HEK293 (cell line): ENCODE results near the gene BUD23.

Experiments used
- CTCF ChIA-PET: fragments of 350-600 bp; formaldehyde crosslinking; extraction: SDS; loops from one replicate; lab custom pipeline; 2021; ENCODE audit warnings: antibody characterized with exemption; lab: Yijun Ruan, JAX
- POLR2A ChIA-PET: fragments of 300-600 bp; formaldehyde crosslinking; extraction: SDS; loops from one replicate; lab custom pipeline; 2020; ENCODE audit warnings: antibody characterized with exemption, inconsistent platforms; lab: Yijun Ruan, JAX
- H3K27ac ChIP-seq: fragments of 200-500 bp; sonication (Bioruptor generic); 2 replicates; pipeline ENCODE4 v1.5.1; 2014; ENCODE audit warnings: low read depth, low read length, control low read depth, inconsistent platforms; ENCODE audit errors: extremely low read depth
- H3K36me3 ChIP-seq, 2 experiments: fragments of 200-500 bp in 1 of 2; sonication (Bioruptor generic) in 1 of 2; 1 replicate in 1 of 2; 2 replicates in 1 of 2; pipeline ENCODE4 v1.5.1; 2014 to 2017; ENCODE audit warnings: inconsistent platforms in 2 of 2, low read length in 2 of 2; ENCODE audit not compliant: control insufficient read depth in 2 of 2, insufficient read depth in 1 of 2
- H3K4me1 ChIP-seq: fragments of 200-500 bp; sonication (Bioruptor generic); 2 replicates; pipeline ENCODE4 v1.5.1; 2014; ENCODE audit warnings: mild to moderate bottlenecking, low read length, inconsistent platforms; ENCODE audit not compliant: control insufficient read depth, insufficient read depth
- H3K4me3 ChIP-seq: 2 replicates; pipeline ENCODE4 v1.5.1; 2011; ENCODE audit warnings: low read depth, mild to moderate bottlenecking, control low read depth, low read length, moderate library complexity
- H3K9me3 ChIP-seq: fragments of 200-500 bp; sonication (Bioruptor generic); 2 replicates; pipeline ENCODE4 v1.5.1; 2014; ENCODE audit warnings: low read depth, low read length, inconsistent platforms; ENCODE audit not compliant: control insufficient read depth, insufficient read depth
- BCL11A ChIP-seq: fragments of 450-650 bp; formaldehyde crosslinking; IDR thresholded peaks from 2 replicates; pipeline ENCODE4 v1.5.1; 2016; ENCODE audit warnings: low read depth, missing biosample characterization, missing genetic modification characterization
- KLF9 ChIP-seq: fragments of 450-650 bp; formaldehyde crosslinking; IDR thresholded peaks from 2 replicates; pipeline ENCODE4 v1.5.1; 2016; ENCODE audit warnings: missing biosample characterization, missing genetic modification characterization, low read depth
- SCRT1 ChIP-seq: fragments of 450-650 bp; formaldehyde crosslinking; IDR thresholded peaks from 2 replicates; pipeline ENCODE4 v1.5.1; 2016; ENCODE audit warnings: missing biosample characterization, missing genetic modification characterization, borderline replicate concordance
- SP7 ChIP-seq: fragments of 450-650 bp; formaldehyde crosslinking; IDR thresholded peaks from 2 replicates; pipeline ENCODE4 v1.5.1; 2016; ENCODE audit warnings: missing biosample characterization, missing genetic modification characterization
- WT1 ChIP-seq: fragments of 450-650 bp; formaldehyde crosslinking; IDR thresholded peaks from 2 replicates; pipeline ENCODE4 v1.5.1; 2016; ENCODE audit warnings: missing biosample characterization, missing genetic modification characterization
- ZBTB48 ChIP-seq: fragments of 450-650 bp; formaldehyde crosslinking; IDR thresholded peaks from 2 replicates; pipeline ENCODE4 v1.5.1; 2016; ENCODE audit warnings: missing biosample characterization, missing genetic modification characterization
- ZFHX2 ChIP-seq: fragments of 450-650 bp; formaldehyde crosslinking; conservative IDR thresholded peaks from 2 replicates; pipeline ENCODE4 v1.5.1; 2016; ENCODE audit warnings: missing biosample characterization, missing genetic modification characterization
- ZFP37 ChIP-seq: fragments of 450-650 bp; formaldehyde crosslinking; IDR thresholded peaks from 2 replicates; pipeline ENCODE4 v1.5.1; 2016; ENCODE audit warnings: missing biosample characterization, missing genetic modification characterization
- ZNF133 ChIP-seq: fragments of 450-650 bp; formaldehyde crosslinking; IDR thresholded peaks from 2 replicates; pipeline ENCODE4 v1.5.1; 2016; ENCODE audit warnings: missing biosample characterization, missing genetic modification characterization
- ZNF155 ChIP-seq: fragments of 450-650 bp; formaldehyde crosslinking; IDR thresholded peaks from 2 replicates; pipeline ENCODE4 v1.5.1; 2016; ENCODE audit warnings: missing biosample characterization, missing genetic modification characterization
- ZNF184 ChIP-seq: fragments of 450-650 bp; IDR thresholded peaks from 2 replicates; pipeline ENCODE4 v1.5.1; 2018; ENCODE audit warnings: missing biosample characterization, mild to moderate bottlenecking, missing genetic modification characterization
- ZNF221 ChIP-seq: fragments of 450-650 bp; formaldehyde crosslinking; IDR thresholded peaks from 2 replicates; pipeline ENCODE4 v1.5.1; 2017; ENCODE audit warnings: missing biosample characterization, missing genetic modification characterization, borderline replicate concordance
- ZNF266 ChIP-seq: fragments of 450-650 bp; formaldehyde crosslinking; IDR thresholded peaks from 2 replicates; pipeline ENCODE4 v1.5.1; 2016; ENCODE audit warnings: missing biosample characterization, missing genetic modification characterization, low read depth
- ZNF335 ChIP-seq: fragments of 450-650 bp; formaldehyde crosslinking; conservative IDR thresholded peaks from 2 replicates; pipeline ENCODE4 v1.5.1; 2016; ENCODE audit warnings: missing biosample characterization, missing genetic modification characterization
- ZNF350 ChIP-seq: fragments of 450-650 bp; formaldehyde crosslinking; IDR thresholded peaks from 2 replicates; pipeline ENCODE4 v1.5.0; 2017; ENCODE audit warnings: missing biosample characterization, mild to moderate bottlenecking, missing genetic modification characterization
- ZNF423 ChIP-seq: fragments of 450-650 bp; formaldehyde crosslinking; IDR thresholded peaks from 2 replicates; pipeline ENCODE4 v1.5.1; 2016; ENCODE audit warnings: missing biosample characterization, missing genetic modification characterization
- ZNF426 ChIP-seq: fragments of 450-650 bp; formaldehyde crosslinking; IDR thresholded peaks from 2 replicates; pipeline ENCODE4 v1.5.1; 2017; ENCODE audit warnings: missing biosample characterization, missing genetic modification characterization, mild to moderate bottlenecking, inconsistent platforms, moderate library complexity
- ZNF510 ChIP-seq: fragments of 450-650 bp; formaldehyde crosslinking; IDR thresholded peaks from 2 replicates; pipeline ENCODE4 v1.5.1; 2018; ENCODE audit warnings: mild to moderate bottlenecking, missing genetic modification characterization, missing biosample characterization; ENCODE audit not compliant: insufficient replicate concordance
- ZNF596 ChIP-seq: fragments of 450-650 bp; IDR thresholded peaks from 2 replicates; pipeline ENCODE4 v1.5.0; 2018; ENCODE audit warnings: missing biosample characterization, mild to moderate bottlenecking, missing genetic modification characterization, moderate library complexity
- ZNF624 ChIP-seq: fragments of 450-650 bp; formaldehyde crosslinking; IDR thresholded peaks from 2 replicates; pipeline ENCODE4 v1.5.1; 2017; ENCODE audit warnings: missing biosample characterization, missing genetic modification characterization
- ZNF626 ChIP-seq: fragments of 450-650 bp; sonication (Bioruptor Pico); formaldehyde crosslinking; IDR thresholded peaks from 2 replicates; pipeline ENCODE4 v1.5.1; 2018; ENCODE audit warnings: missing biosample characterization, missing genetic modification characterization, inconsistent platforms
- ZXDB ChIP-seq: fragments of 450-650 bp; formaldehyde crosslinking; IDR thresholded peaks from 2 replicates; pipeline ENCODE4 v1.5.1; 2016; ENCODE audit warnings: missing biosample characterization, missing genetic modification characterization
- TF ChIP-seq, protein P1 (sequence below): fragments of 450-650 bp; formaldehyde crosslinking; optimal IDR thresholded peaks from 2 replicates; pipeline ENCODE3; 2016; ENCODE audit warnings: missing biosample characterization, mild to moderate bottlenecking, missing genetic modification characterization
- TF ChIP-seq, protein P2 (sequence below): fragments of 450-650 bp; formaldehyde crosslinking; IDR thresholded peaks from 2 replicates; pipeline ENCODE4 v1.5.1; 2016; ENCODE audit warnings: missing biosample characterization, missing genetic modification characterization
- TF ChIP-seq, protein P3 (sequence below): fragments of 450-650 bp; formaldehyde crosslinking; IDR thresholded peaks from 2 replicates; pipeline ENCODE4 v1.5.1; 2016; ENCODE audit warnings: missing biosample characterization, missing genetic modification characterization
- TF ChIP-seq, protein P4 (sequence below): fragments of 450-650 bp; formaldehyde crosslinking; IDR thresholded peaks from 2 replicates; pipeline ENCODE4 v1.5.1; 2016; ENCODE audit warnings: missing biosample characterization, missing genetic modification characterization, borderline replicate concordance
- TF ChIP-seq, protein P5 (sequence below): fragments of 450-650 bp; IDR thresholded peaks from 2 replicates; pipeline ENCODE4 v1.5.1; 2018; ENCODE audit warnings: missing biosample characterization, missing genetic modification characterization

Gene BUD23

DNA sequence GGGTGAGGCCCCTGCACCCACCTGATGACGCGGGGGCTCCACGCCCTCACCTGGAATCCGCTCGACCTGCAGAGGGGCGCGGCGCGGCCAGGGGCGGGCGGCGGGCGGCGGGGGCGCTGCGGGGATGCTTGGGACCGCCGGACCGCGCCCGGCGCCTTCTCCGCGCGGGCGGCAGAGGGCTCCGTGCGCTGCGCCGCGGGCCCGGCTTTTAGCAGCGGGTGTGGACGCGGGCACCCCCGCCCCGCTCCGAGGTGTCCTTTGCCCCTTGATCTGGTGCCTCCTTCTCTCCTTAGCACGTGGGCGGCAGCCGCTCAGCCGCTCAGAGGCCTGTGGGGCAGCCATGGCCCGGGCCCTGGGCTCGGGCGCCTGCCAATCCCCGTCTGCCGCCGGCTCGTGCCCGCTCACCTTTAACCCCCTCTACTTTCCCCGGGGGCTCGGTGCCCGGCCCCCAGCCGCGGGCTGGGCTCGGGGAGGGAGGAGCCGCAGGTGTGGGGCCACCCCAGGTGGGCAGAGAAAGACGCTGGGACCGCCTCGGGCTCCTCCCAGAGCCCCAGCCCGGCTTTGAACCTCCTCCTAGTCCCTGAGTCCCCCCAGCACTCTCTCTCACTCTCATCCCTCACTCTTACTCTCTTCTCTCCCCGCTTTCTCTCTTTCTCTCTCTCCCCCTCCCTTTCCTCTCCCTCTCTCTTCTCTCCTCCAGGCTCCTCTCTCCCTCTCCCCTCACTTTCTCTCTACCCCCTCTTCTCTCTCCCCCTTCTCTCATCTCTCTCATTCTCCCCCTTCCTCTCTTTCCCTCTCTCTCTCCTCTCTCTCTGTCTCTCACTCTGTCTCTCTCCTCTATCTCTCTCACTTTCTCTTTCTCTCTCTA lies 35.4 kb upstream of the BUD23 start:
- CTCF ChIA-PET, result no interaction called here
- H3K27ac ChIP-seq, result peak overlapping the region; percentile 50; the same call in 1 of the 2 replicates
- TF ChIP-seq ZNF426 (tag by site-specific recombination) (no peak), ZNF596 (tag by site-specific recombination) (peak; percentile 69; the same call in 1 of the 2 replicates), ZNF626 (tag by site-specific recombination) (no peak), KLF9 (tag by site-specific recombination) (no peak), ZNF624 (no peak), SP7 (peak; percentile 23; the same call in 1 of the 2 replicates), ZNF155 (tag by site-specific recombination) (no peak), BCL11A (tag by site-specific recombination) (no peak), ZNF350 (tag by site-specific recombination) (no peak), ZFP37 (tag by site-specific recombination) (no peak), ZNF184 (tag by site-specific recombination) (no peak), ZNF335 (tag by site-specific recombination) (peak; percentile 55), ZNF510 (tag by site-specific recombination) (no peak), ZFHX2 (tag by site-specific recombination) (peak; percentile 56; the same call in 1 of the 2 replicates), WT1 (tag by site-specific recombination) (no peak), ZNF221 (tag by site-specific recombination) (no peak), SCRT1 (no peak), ZBTB48 (tag by site-specific recombination) (peak; percentile 60), ZNF266 (tag by site-specific recombination) (no peak), ZNF423 (tag by site-specific recombination) (no peak), ZNF133 (no peak), ZXDB (tag by site-specific recombination) (no peak)
- TF ChIP-seq, protein P1, sequence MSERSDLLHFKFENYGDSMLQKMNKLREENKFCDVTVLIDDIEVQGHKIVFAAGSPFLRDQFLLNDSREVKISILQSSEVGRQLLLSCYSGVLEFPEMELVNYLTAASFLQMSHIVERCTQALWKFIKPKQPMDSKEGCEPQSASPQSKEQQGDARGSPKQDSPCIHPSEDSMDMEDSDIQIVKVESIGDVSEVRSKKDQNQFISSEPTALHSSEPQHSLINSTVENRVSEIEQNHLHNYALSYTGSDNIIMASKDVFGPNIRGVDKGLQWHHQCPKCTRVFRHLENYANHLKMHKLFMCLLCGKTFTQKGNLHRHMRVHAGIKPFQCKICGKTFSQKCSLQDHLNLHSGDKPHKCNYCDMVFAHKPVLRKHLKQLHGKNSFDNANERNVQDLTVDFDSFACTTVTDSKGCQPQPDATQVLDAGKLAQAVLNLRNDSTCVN (tag by site-specific recombination), result peak; percentile 68
- TF ChIP-seq, protein P2, sequence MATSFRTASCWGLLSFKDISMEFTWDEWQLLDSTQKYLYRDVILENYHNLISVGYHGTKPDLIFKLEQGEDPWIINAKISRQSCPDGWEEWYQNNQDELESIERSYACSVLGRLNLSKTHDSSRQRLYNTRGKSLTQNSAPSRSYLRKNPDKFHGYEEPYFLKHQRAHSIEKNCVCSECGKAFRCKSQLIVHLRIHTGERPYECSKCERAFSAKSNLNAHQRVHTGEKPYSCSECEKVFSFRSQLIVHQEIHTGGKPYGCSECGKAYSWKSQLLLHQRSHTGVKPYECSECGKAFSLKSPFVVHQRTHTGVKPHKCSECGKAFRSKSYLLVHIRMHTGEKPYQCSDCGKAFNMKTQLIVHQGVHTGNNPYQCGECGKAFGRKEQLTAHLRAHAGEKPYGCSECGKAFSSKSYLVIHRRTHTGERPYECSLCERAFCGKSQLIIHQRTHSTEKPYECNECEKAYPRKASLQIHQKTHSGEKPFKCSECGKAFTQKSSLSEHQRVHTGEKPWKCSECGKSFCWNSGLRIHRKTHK (tag by site-specific recombination), result no peak
- TF ChIP-seq, protein P3, sequence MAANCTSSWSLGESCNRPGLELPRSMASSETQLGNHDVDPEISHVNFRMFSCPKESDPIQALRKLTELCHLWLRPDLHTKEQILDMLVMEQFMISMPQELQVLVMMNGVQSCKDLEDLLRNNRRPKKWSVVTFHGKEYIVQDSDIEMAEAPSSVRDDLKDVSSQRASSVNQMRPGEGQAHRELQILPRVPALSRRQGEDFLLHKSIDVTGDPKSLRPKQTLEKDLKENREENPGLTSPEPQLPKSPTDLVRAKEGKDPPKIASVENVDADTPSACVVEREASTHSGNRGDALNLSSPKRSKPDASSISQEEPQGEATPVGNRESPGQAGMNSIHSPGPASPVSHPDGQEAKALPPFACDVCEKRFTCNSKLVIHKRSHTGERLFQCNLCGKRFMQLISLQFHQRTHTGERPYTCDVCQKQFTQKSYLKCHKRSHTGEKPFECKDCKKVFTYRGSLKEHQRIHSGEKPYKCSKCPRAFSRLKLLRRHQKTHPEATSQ, result no peak
- TF ChIP-seq, protein P4, sequence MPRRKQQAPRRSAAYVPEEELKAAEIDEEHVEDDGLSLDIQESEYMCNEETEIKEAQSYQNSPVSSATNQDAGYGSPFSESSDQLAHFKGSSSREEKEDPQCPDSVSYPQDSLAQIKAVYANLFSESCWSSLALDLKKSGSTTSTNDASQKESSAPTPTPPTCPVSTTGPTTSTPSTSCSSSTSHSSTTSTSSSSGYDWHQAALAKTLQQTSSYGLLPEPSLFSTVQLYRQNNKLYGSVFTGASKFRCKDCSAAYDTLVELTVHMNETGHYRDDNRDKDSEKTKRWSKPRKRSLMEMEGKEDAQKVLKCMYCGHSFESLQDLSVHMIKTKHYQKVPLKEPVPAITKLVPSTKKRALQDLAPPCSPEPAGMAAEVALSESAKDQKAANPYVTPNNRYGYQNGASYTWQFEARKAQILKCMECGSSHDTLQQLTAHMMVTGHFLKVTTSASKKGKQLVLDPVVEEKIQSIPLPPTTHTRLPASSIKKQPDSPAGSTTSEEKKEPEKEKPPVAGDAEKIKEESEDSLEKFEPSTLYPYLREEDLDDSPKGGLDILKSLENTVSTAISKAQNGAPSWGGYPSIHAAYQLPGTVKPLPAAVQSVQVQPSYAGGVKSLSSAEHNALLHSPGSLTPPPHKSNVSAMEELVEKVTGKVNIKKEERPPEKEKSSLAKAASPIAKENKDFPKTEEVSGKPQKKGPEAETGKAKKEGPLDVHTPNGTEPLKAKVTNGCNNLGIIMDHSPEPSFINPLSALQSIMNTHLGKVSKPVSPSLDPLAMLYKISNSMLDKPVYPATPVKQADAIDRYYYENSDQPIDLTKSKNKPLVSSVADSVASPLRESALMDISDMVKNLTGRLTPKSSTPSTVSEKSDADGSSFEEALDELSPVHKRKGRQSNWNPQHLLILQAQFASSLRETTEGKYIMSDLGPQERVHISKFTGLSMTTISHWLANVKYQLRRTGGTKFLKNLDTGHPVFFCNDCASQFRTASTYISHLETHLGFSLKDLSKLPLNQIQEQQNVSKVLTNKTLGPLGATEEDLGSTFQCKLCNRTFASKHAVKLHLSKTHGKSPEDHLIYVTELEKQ (tag by site-specific recombination), result no peak
- TF ChIP-seq, protein P5, sequence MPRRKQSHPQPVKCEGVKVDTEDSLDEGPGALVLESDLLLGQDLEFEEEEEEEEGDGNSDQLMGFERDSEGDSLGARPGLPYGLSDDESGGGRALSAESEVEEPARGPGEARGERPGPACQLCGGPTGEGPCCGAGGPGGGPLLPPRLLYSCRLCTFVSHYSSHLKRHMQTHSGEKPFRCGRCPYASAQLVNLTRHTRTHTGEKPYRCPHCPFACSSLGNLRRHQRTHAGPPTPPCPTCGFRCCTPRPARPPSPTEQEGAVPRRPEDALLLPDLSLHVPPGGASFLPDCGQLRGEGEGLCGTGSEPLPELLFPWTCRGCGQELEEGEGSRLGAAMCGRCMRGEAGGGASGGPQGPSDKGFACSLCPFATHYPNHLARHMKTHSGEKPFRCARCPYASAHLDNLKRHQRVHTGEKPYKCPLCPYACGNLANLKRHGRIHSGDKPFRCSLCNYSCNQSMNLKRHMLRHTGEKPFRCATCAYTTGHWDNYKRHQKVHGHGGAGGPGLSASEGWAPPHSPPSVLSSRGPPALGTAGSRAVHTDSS (tag by site-specific recombination), result no peak

More for the DNA sequence above, 35.4 kb upstream of the BUD23 start:
- H3K4me3 ChIP-seq, result peak overlapping the region; percentile 34
- H3K9me3 ChIP-seq, result no peaks in the 10 kb centered on the region
- H3K36me3 ChIP-seq, result no peaks in the 10 kb centered on the region
- no peaks in the 10 kb centered on the region for H3K4me1 ChIP-seq
- POLR2A ChIA-PET, result no interaction called here
